Endothelial cell (in vitro differentiated cells): Measurements from ENCODE around the gene ST7L. TPM values are rescaled to one million over a fixed set of nuclear protein-coding genes. Genes with fewer than 3 reads are reported as not detected.
A peak's percentile ranks its signal among the peaks of the same experiment; 100 is the strongest.

Source experiments
- DNase-seq: peaks from one replicate; pipeline ENCODE4 v3.0.0; 2021; ENCODE audit warnings: low spot score
- H3K27ac Mint-ChIP-seq: one replicate; pipeline ENCODE4 v1.8.0; 2021; ENCODE audit warnings: mixed read lengths, inconsistent platforms; ENCODE audit not compliant: unreplicated experiment
- H3K27me3 Mint-ChIP-seq: one replicate; pipeline ENCODE4 v1.8.0; 2021; ENCODE audit warnings: mild to moderate bottlenecking, moderate library complexity, mixed read lengths, inconsistent platforms; ENCODE audit not compliant: unreplicated experiment
- H3K36me3 Mint-ChIP-seq: one replicate; pipeline ENCODE4 v1.8.0; 2021; ENCODE audit warnings: mild to moderate bottlenecking, low read depth, mixed read lengths, inconsistent platforms; ENCODE audit not compliant: unreplicated experiment
- H3K4me1 Mint-ChIP-seq: one replicate; pipeline ENCODE4 v1.8.0; 2021; ENCODE audit warnings: mild to moderate bottlenecking, mixed read lengths, inconsistent platforms; ENCODE audit not compliant: unreplicated experiment
- H3K4me3 Mint-ChIP-seq: one replicate; pipeline ENCODE4 v1.8.0; 2021; ENCODE audit warnings: mild to moderate bottlenecking, mixed read lengths, inconsistent platforms; ENCODE audit not compliant: unreplicated experiment
- H3K9me3 Mint-ChIP-seq: one replicate; pipeline ENCODE4 v1.8.0; 2021; ENCODE audit warnings: mixed read lengths, inconsistent platforms; ENCODE audit not compliant: unreplicated experiment
- total RNA-seq: library from RNA; stranded (reverse); fragmentation: NEBNext Ultra II Directional; extraction: Animal tissue kit (Norgen Biotek cat#: 25700); gene quantifications from one replicate; pipeline ENCODE4 v1.2.1, GENCODE V29; 2021; ENCODE audit not compliant: unreplicated experiment
- TF ChIP-seq, protein P1 (sequence below): fragments of 200-600 bp; sonication (generic); IDR thresholded peaks from one replicate; pipeline ENCODE4 v1.5.0; 2021; ENCODE audit warnings: antibody characterized with exemption; ENCODE audit not compliant: unreplicated experiment

Gene ST7L
- total RNA-seq, 1 donor from 2014 or later = 14.3 TPM

- Mint-ChIP-seq H3K4me1 (peaks cover 11% of the 10 kb centered on the region), H3K4me3 (no peak overlapping the region), H3K27me3 (peaks cover 6% of the 10 kb centered on the region), H3K36me3 (no peaks in the 10 kb centered on the region), H3K9me3 (no peaks in the 10 kb centered on the region), H3K27ac (no peak overlapping the region)
- no peak for DNase-seq
- TF ChIP-seq, protein P1, sequence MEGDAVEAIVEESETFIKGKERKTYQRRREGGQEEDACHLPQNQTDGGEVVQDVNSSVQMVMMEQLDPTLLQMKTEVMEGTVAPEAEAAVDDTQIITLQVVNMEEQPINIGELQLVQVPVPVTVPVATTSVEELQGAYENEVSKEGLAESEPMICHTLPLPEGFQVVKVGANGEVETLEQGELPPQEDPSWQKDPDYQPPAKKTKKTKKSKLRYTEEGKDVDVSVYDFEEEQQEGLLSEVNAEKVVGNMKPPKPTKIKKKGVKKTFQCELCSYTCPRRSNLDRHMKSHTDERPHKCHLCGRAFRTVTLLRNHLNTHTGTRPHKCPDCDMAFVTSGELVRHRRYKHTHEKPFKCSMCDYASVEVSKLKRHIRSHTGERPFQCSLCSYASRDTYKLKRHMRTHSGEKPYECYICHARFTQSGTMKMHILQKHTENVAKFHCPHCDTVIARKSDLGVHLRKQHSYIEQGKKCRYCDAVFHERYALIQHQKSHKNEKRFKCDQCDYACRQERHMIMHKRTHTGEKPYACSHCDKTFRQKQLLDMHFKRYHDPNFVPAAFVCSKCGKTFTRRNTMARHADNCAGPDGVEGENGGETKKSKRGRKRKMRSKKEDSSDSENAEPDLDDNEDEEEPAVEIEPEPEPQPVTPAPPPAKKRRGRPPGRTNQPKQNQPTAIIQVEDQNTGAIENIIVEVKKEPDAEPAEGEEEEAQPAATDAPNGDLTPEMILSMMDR = no peak
Measured at GRCh38 chr1:112517231-112517630, 101.7 kb downstream of the ST7L start.

DNA sequence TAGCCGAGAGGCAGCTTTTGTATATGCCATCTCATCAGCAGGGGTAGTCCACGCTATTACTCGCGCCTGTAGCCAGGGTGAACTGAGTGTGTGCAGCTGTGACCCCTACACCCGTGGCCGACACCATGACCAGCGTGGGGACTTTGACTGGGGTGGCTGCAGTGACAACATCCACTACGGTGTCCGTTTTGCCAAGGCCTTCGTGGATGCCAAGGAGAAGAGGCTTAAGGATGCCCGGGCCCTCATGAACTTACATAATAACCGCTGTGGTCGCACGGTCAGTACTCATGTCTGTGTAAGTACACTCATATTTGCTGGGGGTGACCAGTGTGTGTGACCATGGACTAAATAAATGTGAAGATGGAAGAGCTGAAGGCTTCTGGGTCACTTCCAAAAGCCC lies 102.8 kb downstream of the ST7L start:
- H3K27me3 Mint-ChIP-seq = peaks cover 6% of the 10 kb centered on the region
- H3K9me3 Mint-ChIP-seq = no peaks in the 10 kb centered on the region
- peaks cover 19% of the 10 kb centered on the region for H3K4me1 Mint-ChIP-seq
- DNase-seq = no peak
- no peak overlapping the region for H3K4me3 Mint-ChIP-seq
- no peak overlapping the region for H3K27ac Mint-ChIP-seq
- TF ChIP-seq, protein P1 = no peak
- no peaks in the 10 kb centered on the region for H3K36me3 Mint-ChIP-seq

DNA sequence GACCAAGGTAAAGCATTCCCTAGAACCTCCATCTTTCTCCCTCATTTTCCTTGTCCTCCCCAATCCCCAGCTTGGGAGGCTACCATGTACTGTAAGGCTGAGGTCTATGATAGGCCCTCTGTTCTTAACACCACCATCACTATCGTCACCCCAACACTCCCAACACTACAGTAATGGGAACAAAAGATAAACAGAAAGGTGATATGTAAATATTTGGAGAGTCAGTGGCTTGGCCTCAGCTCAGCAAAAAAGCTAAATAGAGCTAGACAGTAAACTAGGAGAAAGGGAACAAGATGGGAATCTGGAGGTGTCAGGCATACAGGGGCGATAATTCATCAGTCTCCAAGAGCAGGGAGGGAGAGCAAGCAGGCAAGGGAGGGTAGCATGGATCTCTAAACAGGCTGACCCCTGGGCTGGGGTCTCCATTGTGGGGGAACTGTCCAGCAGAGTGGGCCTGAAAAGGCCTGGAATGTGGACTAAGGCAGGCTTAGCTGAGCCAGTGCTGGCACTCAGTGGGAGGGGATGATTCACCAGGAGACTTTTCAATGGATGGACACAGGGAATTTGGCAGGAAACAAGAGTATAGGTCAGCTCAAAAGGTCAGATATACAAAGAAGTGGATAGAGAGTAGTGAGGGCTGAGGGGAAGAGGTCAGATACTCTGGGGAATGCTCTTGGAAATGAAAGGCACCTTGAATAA lies 103.5 kb downstream of the ST7L start:
- Mint-ChIP-seq H3K27ac (no peak overlapping the region), H3K9me3 (no peaks in the 10 kb centered on the region), H3K36me3 (no peaks in the 10 kb centered on the region), H3K27me3 (peaks cover 6% of the 10 kb centered on the region), H3K4me3 (peak overlapping the region; percentile 52), H3K4me1 (peaks cover 23% of the 10 kb centered on the region)
- no peak for DNase-seq
- TF ChIP-seq, protein P1 = no peak

DNA sequence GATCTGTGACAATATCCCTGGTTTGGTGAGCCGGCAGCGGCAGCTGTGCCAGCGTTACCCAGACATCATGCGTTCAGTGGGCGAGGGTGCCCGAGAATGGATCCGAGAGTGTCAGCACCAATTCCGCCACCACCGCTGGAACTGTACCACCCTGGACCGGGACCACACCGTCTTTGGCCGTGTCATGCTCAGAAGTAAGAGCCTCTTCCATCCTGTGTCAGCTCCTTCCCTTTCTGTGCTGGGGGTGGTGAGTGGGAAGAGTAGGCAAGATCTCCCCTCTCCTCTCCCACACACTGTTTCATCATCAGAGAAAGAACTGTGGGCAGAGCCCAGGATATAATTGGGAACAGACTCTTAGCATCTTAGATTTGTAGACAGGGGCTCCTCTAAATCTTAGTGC lies 104.0 kb downstream of the ST7L start:
- Mint-ChIP-seq H3K4me3 (no peak overlapping the region), H3K36me3 (no peaks in the 10 kb centered on the region), H3K27ac (no peak overlapping the region), H3K9me3 (no peaks in the 10 kb centered on the region), H3K4me1 (peaks cover 29% of the 10 kb centered on the region), H3K27me3 (peaks cover 10% of the 10 kb centered on the region)
- TF ChIP-seq, protein P1 = no peak
- no peak for DNase-seq

DNA sequence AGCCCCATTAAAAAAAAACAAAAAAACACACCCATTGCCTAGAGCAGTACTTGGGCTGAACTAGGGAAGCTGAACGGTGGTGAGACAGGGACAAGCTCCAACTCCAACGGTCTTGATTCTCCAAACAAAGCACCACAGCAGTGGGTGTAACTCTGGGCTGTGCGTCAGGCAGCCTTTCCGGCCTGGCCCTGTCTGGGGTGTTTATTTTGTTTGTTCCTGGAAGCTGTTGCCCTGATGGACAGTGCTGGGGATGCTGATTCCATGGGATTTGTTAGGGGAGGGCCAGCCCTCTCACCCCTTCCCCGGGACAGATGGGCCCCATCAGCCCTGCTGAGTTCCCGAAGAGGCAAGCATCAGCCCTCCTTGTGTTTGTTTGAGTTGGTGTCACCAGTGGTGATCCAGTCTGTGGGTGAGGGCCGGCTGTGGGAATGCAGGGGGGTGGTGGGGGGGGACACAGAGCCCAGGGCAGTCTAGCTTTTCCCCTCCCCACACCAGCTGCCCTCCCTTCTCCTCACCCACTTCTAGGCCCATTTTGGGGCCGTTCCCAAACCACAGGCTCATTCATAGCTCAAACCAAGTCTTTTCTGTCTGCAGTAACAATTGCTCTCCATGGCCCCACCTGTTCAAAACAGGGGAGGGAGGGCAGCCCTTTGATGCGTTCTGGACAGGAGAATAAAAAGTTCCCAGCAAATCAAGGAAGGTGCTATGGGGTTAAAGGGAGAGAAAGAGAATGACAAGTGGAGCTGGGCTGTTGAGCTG lies 105.7 kb downstream of the ST7L start:
- Mint-ChIP-seq H3K4me3 (no peak overlapping the region), H3K27ac (no peak overlapping the region), H3K36me3 (no peaks in the 10 kb centered on the region), H3K27me3 (peaks cover 16% of the 10 kb centered on the region), H3K4me1 (peaks cover 29% of the 10 kb centered on the region), H3K9me3 (no peaks in the 10 kb centered on the region)
- TF ChIP-seq, protein P1 = no peak
- no peak for DNase-seq
